Right lobe of liver (tissue), 6 donors: ENCODE data around the gene SPAG5. TPM values are rescaled to one million over a fixed set of nuclear protein-coding genes. Genes with fewer than 3 reads are reported as not detected.
A peak's percentile ranks its signal among the peaks of the same experiment; 100 is the strongest.

Experiments used
- ATAC-seq, 4 donors: fragments of 200-7000 bp; cut with Tn5 transposase; one replicate each; pipeline ENCODE4 v1.9.1; 2020; ENCODE audit warnings: mild to moderate bottlenecking in 4 of 4, moderate library complexity in 4 of 4
- DNase-seq, 3 donors: peaks; one replicate each; pipeline ENCODE4 v3.0.0-alpha.2; 2020
- H3K27ac ChIP-seq, 3 donors: fragments of 200-600 bp; one replicate each; pipeline ENCODE4 v1.8.0; 2022
- H3K27me3 ChIP-seq, 2 donors: fragments of 200-600 bp; one replicate each; pipeline ENCODE4 v1.8.0; 2022
- H3K36me3 ChIP-seq, 4 donors: fragments of 200-600 bp; sonication (generic) in 1 of 4; one replicate each; pipeline versions ENCODE4 v1.5.1 to v1.8.0; 2017 to 2022; ENCODE audit warnings: control low read depth in 1 of 4
- H3K4me1 ChIP-seq, 4 donors: fragments of 200-600 bp; sonication (generic) in 1 of 4; one replicate each; pipeline versions ENCODE4 v1.5.1 to v1.8.0; 2017 to 2022; ENCODE audit warnings: control low read depth in 1 of 4
- H3K4me3 ChIP-seq, 3 donors: fragments of 200-600 bp; one replicate each; pipeline ENCODE4 v1.8.0; 2022
- H3K9me3 ChIP-seq, 4 donors: fragments of 200-600 bp; sonication (generic) in 1 of 4; one replicate each; pipeline versions ENCODE4 v1.5.1 to v1.8.0; 2017 to 2022; ENCODE audit warnings: control low read depth in 1 of 4
- POLR2A ChIP-seq: fragments of 450-650 bp; IDR thresholded peaks from one replicate; pipeline ENCODE4 v1.6.1; 2017; ENCODE audit warnings: antibody characterized with exemption, mild to moderate bottlenecking
- WGBS: methylation state at CpG from one replicate; pipeline ENCODE4 v1.1.6; 2018; ENCODE audit warnings: low coverage, low lambda C conversion rate; ENCODE audit not compliant: insufficient coverage; ENCODE audit errors: missing lambda C conversion rate; 5-methylcytosine and 5-hydroxymethylcytosine counted together
- intact Hi-C, 2 donors: fragments of 100-400 bp; cut with DNase I; formaldehyde crosslinking; loops; one replicate each; pipeline versions ENCODE4 v1.11.2 to v1.14.1; 2022
- total RNA-seq, 6 experiments: library from RNA; depleted of rRNA in 2 of 6; stranded (reverse); fragments of >200 nt in 2 of 6; fragmentation: NEBNext Ultra II Directional in 3 of 6; extraction: Animal tissue kit (Norgen Biotek cat#: 25700) in 3 of 6; gene quantifications; one replicate each; pipeline versions ENCODE4 v1.1.0 to v1.2.4, GENCODE V29; 2016 to 2023
- TF ChIP-seq, protein P1 (sequence below), 4 donors: fragments of 200-600 bp in 3 of 4; fragments of 450-650 bp in 1 of 4; IDR thresholded peaks; one replicate each; pipeline versions ENCODE4 v1.5.1 to v1.8.0; 2016 to 2022; ENCODE audit warnings: antibody characterized with exemption in 4 of 4, mild to moderate bottlenecking in 2 of 4
- donor health status: DM: no; HTN: yes; CAD: no.
- donor health status: DM: no; HTN: no; CAD: no.
- donor health status: DM: no; HTN: no; CAD: no.
- donor health status: DM: no; HTN: yes; CAD: no.
- donor health status: DM: no; HTN: yes; CAD: no.

SPAG5 gene
- total RNA-seq, 6 experiments from 2014 or later = 8.4 to 14.1 (median 11.3) TPM

DNA sequence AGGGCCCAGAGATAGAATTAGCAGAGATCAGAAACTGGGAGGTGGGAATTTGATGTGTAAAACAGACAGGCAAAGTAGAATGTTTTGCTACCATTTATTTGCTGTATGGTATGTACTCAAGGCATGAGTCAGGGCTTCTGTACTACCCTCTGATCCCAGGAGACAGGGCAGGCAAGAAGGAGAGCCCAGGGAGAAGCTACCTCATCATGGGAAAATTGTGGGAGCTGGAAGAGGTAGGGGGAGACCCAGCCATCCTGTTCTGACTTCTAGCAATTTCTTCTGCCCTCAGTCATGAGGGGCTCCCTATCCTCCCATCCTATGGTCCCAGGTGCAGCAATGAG, 25.8 kb downstream of the SPAG5 start:
- peaks cover 0 to 8% (median 0%) of the 10 kb centered on the region in 4 donors for H3K36me3 ChIP-seq
- ATAC-seq (no peak), DNase-seq (no peak)
- H3K27me3 ChIP-seq = no peaks in the 10 kb centered on the region
- no peak overlapping the region for H3K27ac ChIP-seq
- no peaks in the 10 kb centered on the region for H3K9me3 ChIP-seq
- no peak overlapping the region for H3K4me3 ChIP-seq
- TF ChIP-seq POLR2A = no peak
- TF ChIP-seq, protein P1, sequence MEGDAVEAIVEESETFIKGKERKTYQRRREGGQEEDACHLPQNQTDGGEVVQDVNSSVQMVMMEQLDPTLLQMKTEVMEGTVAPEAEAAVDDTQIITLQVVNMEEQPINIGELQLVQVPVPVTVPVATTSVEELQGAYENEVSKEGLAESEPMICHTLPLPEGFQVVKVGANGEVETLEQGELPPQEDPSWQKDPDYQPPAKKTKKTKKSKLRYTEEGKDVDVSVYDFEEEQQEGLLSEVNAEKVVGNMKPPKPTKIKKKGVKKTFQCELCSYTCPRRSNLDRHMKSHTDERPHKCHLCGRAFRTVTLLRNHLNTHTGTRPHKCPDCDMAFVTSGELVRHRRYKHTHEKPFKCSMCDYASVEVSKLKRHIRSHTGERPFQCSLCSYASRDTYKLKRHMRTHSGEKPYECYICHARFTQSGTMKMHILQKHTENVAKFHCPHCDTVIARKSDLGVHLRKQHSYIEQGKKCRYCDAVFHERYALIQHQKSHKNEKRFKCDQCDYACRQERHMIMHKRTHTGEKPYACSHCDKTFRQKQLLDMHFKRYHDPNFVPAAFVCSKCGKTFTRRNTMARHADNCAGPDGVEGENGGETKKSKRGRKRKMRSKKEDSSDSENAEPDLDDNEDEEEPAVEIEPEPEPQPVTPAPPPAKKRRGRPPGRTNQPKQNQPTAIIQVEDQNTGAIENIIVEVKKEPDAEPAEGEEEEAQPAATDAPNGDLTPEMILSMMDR (IDR thresholded peaks at IDR 0.05) = no peak
- intact Hi-C loops = no loop called here
- peaks cover 0 to 39% (median 17%) of the 10 kb centered on the region in 4 donors for H3K4me1 ChIP-seq

DNA sequence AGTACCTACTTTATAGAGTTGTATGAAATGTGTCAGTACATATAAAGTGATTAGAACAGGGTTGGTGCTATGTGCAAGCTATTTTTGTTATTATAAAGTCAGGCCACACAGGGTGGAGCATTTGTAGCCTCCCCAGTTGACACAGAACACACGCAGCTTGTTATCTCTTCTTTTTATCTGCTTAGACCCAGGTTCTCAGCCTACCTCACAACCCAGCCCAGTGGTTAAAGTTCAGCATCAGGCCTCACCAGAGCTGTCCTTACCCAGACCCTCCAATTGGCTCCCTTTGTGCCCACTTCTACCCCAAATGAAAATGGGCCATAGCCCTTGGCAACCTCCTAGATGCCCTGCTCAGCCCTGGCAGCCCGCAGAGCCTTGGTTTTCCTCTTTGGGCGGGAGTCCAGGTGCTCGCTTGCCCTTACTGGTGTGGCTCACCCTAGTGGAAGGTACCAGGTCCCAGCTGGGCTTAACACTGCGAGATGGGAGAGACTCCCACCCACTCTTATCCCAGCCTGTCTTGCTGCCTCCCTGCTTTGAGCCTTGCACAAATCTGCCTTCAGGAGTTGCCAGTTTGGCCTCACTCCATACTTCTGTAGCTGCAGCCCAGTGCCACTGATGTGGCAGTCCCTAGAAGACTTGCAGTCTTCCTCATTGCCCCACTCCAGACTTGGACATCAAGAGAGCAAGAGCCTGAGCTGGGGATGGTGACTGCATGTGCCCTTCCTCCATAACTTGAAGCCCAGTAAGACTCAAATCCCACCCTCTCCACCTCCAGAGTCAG, 26.4 kb downstream of the SPAG5 start:
- no peaks in the 10 kb centered on the region for H3K9me3 ChIP-seq
- TF ChIP-seq, protein P1 (IDR thresholded peaks at IDR 0.05) = no peak
- no peak for TF ChIP-seq POLR2A
- ATAC-seq = no peak
- no peaks in the 10 kb centered on the region for H3K27me3 ChIP-seq
- peak overlapping the region in 2 of 3 donors; percentile 68 to 83 for H3K27ac ChIP-seq
- H3K4me1 ChIP-seq = peaks cover 0 to 33% (median 15%) of the 10 kb centered on the region in 4 donors
- peak overlapping the region in 1 of 3 donors; percentile 98 for H3K4me3 ChIP-seq
- WGBS = 58% methylated on average over 3 of the region's 5 CpGs
- DNase-seq = no peak
- intact Hi-C loops = no loop called here
- peaks cover 0 to 8% (median 0%) of the 10 kb centered on the region in 4 donors for H3K36me3 ChIP-seq

DNA sequence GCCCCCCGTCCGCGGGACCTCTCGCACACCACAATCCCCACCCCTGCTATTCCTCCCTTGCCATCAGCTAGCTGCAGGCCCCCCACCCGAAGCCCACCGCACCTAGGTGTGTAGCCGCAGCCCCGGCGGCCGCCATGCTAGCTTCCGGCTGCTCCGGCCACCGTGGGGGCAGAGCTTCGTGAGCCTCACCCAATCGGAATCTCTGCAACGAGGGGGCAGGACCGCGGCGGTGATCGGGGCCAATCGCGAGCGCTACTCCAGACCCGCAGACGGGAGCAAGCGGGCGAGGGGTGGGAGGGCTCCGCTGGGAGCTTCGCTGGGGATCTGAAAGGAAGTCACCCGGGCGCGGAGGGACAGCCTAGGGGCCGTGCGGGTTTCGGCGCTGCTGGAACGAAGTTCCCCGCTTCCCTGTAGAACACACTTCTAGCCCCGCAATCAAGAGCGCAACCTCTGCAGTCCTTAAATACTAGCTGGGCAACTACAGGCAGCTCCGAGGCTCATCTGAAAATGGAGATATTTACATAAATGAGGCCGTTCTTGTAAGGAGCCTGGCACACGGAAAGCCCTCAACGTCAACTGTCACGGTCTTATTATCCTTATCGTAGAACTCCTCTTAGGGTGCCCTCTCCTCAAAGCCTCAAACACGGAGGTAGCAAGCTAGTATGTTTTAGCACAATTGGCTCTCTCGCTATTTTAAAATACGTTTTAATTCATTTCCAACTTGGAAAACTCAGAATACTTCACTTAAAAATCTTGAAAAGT, 27.3 kb downstream of the SPAG5 start, which contains the start of gene PIGS:
TSS of gene PIGS (minus strand) at position 164 of the 762 bp plus-strand sequence. CDS start at position 136, 28 bp downstream.
- intact Hi-C loops = no loop called here
- H3K36me3 ChIP-seq = peaks cover 0 to 8% (median 0%) of the 10 kb centered on the region in 4 donors
- ATAC-seq (peak; percentile 96 to 99 (median 98)), DNase-seq (peak; percentile 97 to 98 (median 97))
- H3K4me3 ChIP-seq = peak within 1 kb of the TSS; percentile 73 to 99 (median 98)
- WGBS = 1% methylated on average over 24 of the region's 49 CpGs
- peaks cover 0 to 27% (median 11%) of the 10 kb centered on the region in 4 donors for H3K4me1 ChIP-seq
- H3K27ac ChIP-seq = peak within 1 kb of the TSS; percentile 66 to 83 (median 70)
- H3K9me3 ChIP-seq = no peaks in the 10 kb centered on the region
- no peaks in the 10 kb centered on the region for H3K27me3 ChIP-seq
- TF ChIP-seq, protein P1 (IDR thresholded peaks at IDR 0.05) = no peak
- TF ChIP-seq POLR2A = peak; percentile 75

DNA sequence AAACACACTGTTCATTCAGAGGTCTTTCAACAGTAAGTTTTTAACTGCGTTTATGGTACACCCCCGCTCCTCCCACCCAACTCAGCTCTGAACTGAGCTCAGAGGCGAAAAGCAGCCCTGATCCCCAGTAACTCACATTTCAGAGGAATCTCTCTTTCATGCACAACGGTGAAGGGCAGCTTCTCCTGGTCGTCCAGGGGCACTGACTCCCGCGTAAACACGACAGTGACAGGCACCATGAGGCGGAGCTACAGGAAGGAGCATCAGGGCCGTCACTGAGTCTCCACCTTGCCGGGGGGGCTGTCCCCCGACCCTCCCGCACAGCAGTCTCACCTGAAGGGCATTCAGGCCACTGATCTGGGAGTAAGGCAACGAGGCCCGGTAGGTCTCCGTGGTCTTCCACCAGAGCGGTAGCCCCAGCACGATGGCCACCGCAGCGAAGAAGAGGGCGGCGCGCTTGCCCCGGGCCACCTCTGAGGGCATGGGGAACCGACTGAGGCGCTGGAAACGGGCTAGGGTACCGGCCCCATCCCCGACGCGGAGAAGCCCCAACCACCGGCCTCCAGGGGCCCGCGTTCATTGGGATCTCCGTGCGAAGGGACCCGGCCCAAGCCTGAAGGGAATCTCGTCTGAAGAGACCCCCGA, 28.0 kb downstream of the SPAG5 start:
- H3K4me1 ChIP-seq = peaks cover 0 to 24% (median 11%) of the 10 kb centered on the region in 4 donors
- DNase-seq = peak in 2 of 3 donors; percentile 65 to 68
- peaks cover 0 to 8% (median 0%) of the 10 kb centered on the region in 4 donors for H3K36me3 ChIP-seq
- peak; percentile 61 to 69 (median 64) for ATAC-seq
- H3K9me3 ChIP-seq = no peaks in the 10 kb centered on the region
- H3K27ac ChIP-seq = peak overlapping the region; percentile 66 to 83 (median 70)
- peak overlapping the region; percentile 73 to 99 (median 98) for H3K4me3 ChIP-seq
- H3K27me3 ChIP-seq = no peaks in the 10 kb centered on the region
- intact Hi-C loops = no loop called here
- WGBS = 0% methylated on average over 7 of the region's 39 CpGs
- TF ChIP-seq, protein P1 (IDR thresholded peaks at IDR 0.05) = no peak
- no peak for TF ChIP-seq POLR2A
